ENCODE data around the gene E4F1. TPM values are rescaled to one million over a fixed set of nuclear protein-coding genes. Genes with fewer than 3 reads are reported as not detected.

E4F1 gene
- polyA plus RNA-seq, 3 donors: 4.9 to 50.9 (median 5.8) TPM

DNA sequence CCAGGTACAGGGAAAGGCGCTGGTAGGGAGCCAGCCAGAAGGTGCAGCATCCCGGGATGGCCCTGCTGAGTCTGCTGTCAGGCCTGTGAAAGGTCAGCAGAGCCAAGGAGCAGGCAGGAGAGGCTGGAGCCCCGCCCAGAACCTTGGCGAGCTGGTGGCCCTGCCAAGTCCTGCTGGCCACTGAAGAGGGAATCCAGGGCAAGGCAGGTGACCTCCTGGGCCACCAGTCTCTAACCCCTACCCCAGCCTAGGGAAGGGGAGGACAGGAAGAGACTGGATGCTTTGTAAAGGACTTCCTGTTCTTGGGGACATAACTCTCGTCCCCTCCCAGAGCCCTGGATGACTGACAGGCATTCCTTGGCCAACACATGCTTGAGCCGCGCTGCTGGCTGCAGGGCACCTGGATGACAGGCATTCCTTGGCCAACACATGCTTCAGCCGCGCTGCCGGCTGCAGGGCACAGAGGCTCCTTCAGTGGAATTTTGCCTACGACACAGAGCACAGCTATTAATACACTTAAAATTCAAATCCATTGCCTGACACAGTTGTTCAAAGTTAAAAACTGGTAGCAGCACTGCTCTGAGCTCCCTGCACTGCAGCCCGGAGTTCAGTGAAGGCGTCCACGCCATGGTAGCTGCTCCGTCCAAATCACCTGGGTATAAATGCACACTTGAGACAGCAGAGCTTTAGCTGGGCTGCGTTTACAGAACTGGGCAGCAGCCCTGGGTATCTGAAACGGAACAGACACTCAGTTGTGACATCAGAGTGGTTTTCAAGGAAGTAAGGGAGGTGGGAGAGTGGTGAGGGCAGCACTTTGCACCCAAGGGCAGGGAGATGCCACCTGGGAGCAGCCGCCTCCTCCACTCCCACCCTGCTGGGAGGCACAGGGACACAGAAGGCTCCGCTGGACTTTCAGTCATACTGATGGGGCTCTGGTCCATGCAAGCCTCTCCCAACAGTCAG is 10.7 kb upstream of the E4F1 start:
- Histone ChIP-seq H3K36me3 (replicated peaks in 1 of 2; ENCODE audit: control insufficient read depth in 1 of 2, insufficient read depth in 2 of 2, low read length in 2 of 2) (peaks cover 23 to 28% of the 10 kb centered on the region in 2 donors), H3K4me3 (replicated peaks in 1 of 3; ENCODE audit: low read depth in 2 of 3, low read length in 3 of 3) (peak overlapping the region in 1 of 3 experiments; percentile 83), H3K79me2 (ENCODE audit: insufficient read depth, low read length) (peaks cover 32% of the 10 kb centered on the region), H4K20me1 (ENCODE audit: insufficient read depth, low read length) (peaks cover 39% of the 10 kb centered on the region), H3K9ac (ENCODE audit: insufficient read depth, low read length, poor library complexity, severe bottlenecking) (peak overlapping the region; percentile 40), H3K4me1 (ENCODE audit: control insufficient read depth in 1 of 2, insufficient read depth in 2 of 2, low read length in 2 of 2) (peaks cover 22 to 28% of the 10 kb centered on the region in 2 donors), H3K9me3 (replicated peaks in 1 of 2; ENCODE audit: control insufficient read depth in 1 of 2, insufficient read depth in 1 of 2, low read length in 2 of 2) (no peaks in the 10 kb centered on the region), H3K4me2 (replicated peaks; ENCODE audit: extremely low read depth, low read length, poor library complexity, severe bottlenecking) (peak overlapping the region; percentile 86), H3K27ac (ENCODE audit: low read depth in 1 of 2, low read length in 2 of 2) (peak overlapping the region; percentile 53 to 63), H3K27me3 (ENCODE audit: control insufficient read depth in 2 of 2, insufficient read depth in 2 of 2, low read length in 2 of 2) (no peaks in the 10 kb centered on the region), H2AFZ (ENCODE audit: insufficient read depth, low read depth, low read length, poor library complexity, severe bottlenecking) (no peak overlapping the region)
- intact Hi-C loops (cut with micrococcal nuclease): no loop called here
- Mint-ChIP-seq H3K4me1 (peaks cover 25% of the 10 kb centered on the region), H3K36me3 (peaks cover 19 to 34% of the 10 kb centered on the region in 2 donors), H3K27ac (peak overlapping the region; percentile 68 to 93 (median 79)), H3K4me3 (peak overlapping the region; percentile 70 to 79), H3K27me3 (ENCODE audit: low read depth in 3 of 3) (peaks cover 0 to 6% (median 0%) of the 10 kb centered on the region in 3 donors), H3K9me3 (peaks cover 0 to 2% (median 0%) of the 10 kb centered on the region in 7 donors)
- no peak for TF ChIP-seq CTCF (IDR thresholded peaks at IDR 0.05)
- 82% methylated on average over 14 of the region's 19 CpGs for WGBS (ENCODE audit: insufficient coverage)
- peak; percentile 27 to 56 (median 34) for DNase-seq

DNA sequence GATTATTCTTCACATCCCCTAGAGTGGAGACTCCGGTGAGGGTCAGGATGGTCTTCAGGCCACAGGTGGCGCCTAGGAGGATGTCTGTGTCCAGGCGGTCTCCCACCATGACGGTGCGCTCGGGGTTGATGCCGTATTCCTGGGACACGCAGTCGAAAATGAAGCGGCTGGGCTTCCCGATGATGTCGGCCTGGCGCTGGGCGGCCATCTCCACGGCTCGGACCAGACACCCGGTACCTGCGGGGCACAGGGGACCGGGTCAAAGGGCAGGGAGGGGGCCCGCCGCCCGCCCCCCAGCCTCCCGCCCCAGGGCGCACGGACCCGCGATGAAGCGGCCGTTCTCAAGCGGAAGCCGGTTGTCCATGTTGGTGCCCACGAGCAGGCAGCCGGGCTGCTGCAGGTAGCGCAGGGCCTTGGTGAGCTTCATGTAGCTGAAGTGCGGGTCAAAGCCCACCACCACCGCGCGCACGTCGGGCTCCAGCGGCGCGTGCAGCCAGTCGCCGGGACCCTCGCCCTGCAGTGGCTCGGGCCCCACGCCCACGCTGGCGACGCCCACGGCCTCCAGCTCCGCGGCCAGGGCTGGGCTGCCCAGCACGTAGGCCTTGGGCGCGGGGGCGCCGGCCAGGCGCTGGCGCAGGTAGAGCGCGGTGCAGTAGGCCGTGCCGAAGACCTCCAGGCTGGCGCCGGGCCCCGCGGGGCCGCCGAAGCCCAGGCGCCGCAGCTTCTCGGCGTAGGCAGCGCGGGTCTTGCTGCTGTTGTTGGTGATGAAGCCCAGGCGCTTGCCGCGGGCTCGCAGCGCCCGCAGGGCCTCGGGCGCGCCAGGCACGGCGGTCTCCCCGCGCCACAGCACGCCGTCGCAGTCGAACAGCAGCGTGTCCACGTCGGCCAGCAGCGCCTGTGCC is 9.3 kb upstream of the E4F1 start:
- Histone ChIP-seq H3K79me2 (ENCODE audit: insufficient read depth, low read length) (peaks cover 32% of the 10 kb centered on the region), H3K4me3 (replicated peaks in 1 of 3; ENCODE audit: low read depth in 2 of 3, low read length in 3 of 3) (peak overlapping the region; percentile 36 to 83 (median 48)), H3K9me3 (replicated peaks in 1 of 2; ENCODE audit: control insufficient read depth in 1 of 2, insufficient read depth in 1 of 2, low read length in 2 of 2) (no peaks in the 10 kb centered on the region), H2AFZ (ENCODE audit: insufficient read depth, low read depth, low read length, poor library complexity, severe bottlenecking) (peak overlapping the region; percentile 65), H3K27ac (ENCODE audit: low read depth in 1 of 2, low read length in 2 of 2) (peak overlapping the region in 1 of 2 donors; percentile 75), H3K4me2 (replicated peaks; ENCODE audit: extremely low read depth, low read length, poor library complexity, severe bottlenecking) (peak overlapping the region; percentile 86), H3K27me3 (ENCODE audit: control insufficient read depth in 2 of 2, insufficient read depth in 2 of 2, low read length in 2 of 2) (no peaks in the 10 kb centered on the region), H3K36me3 (replicated peaks in 1 of 2; ENCODE audit: control insufficient read depth in 1 of 2, insufficient read depth in 2 of 2, low read length in 2 of 2) (peaks cover 9 to 14% of the 10 kb centered on the region in 2 donors), H3K4me1 (ENCODE audit: control insufficient read depth in 1 of 2, insufficient read depth in 2 of 2, low read length in 2 of 2) (peaks cover 22 to 28% of the 10 kb centered on the region in 2 donors), H3K9ac (ENCODE audit: insufficient read depth, low read length, poor library complexity, severe bottlenecking) (peak overlapping the region; percentile 85), H4K20me1 (ENCODE audit: insufficient read depth, low read length) (peaks cover 30% of the 10 kb centered on the region)
- Mint-ChIP-seq H3K36me3 (peaks cover 8 to 19% of the 10 kb centered on the region in 2 donors), H3K27me3 (ENCODE audit: low read depth in 3 of 3) (peaks cover 0 to 6% (median 0%) of the 10 kb centered on the region in 3 donors), H3K9me3 (peaks cover 0 to 2% (median 0%) of the 10 kb centered on the region in 7 donors), H3K4me3 (peak overlapping the region; percentile 70 to 79), H3K4me1 (peaks cover 24% of the 10 kb centered on the region), H3K27ac (peak overlapping the region in 6 of 7 donors; percentile 15 to 88 (median 58))
- no peak for TF ChIP-seq CTCF (IDR thresholded peaks at IDR 0.05)
- 1% methylated on average over 94 of the region's 98 CpGs for WGBS (ENCODE audit: insufficient coverage)
- intact Hi-C loops (cut with micrococcal nuclease): no loop called here
- DNase-seq: no peak
